ENCODE results near the gene XAB2.

The XAB2 gene

GRCh38 chr19:7612282-7613274, 16.8 kb downstream of the XAB2 start:
- no peak for DNase-seq

DNA sequence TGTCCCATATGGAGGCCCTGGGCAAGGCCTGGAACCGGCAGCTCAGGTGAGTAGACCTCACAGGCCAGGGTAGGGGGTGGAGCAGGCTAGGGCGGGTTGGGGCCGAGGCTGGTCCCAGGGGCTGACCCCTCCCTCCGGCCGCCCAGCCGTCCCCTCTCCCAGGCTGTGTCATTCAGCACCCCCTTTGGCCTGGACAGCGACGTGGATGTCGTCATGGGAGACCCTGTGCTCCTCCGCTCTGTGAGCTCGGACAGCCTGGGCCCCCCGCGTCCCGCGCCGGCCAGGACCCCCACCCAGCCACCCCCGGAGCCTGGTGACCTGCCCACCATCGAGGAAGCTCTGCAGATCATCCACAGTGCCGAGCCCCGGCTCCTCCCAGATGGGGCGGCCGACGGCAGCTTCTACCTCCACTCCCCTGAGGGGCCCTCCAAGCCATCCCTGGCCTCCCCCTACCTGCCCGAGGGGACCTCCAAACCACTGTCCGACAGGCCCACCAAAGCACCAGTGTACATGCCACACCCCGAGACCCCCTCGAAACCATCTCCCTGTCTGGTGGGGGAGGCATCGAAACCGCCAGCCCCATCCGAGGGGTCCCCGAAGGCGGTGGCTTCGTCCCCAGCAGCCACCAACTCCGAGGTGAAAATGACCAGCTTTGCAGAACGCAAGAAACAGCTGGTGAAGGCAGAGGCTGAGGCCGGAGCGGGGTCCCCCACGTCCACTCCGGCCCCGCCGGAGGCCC, 17.6 kb downstream of the XAB2 start:
- no peak for DNase-seq

DNA sequence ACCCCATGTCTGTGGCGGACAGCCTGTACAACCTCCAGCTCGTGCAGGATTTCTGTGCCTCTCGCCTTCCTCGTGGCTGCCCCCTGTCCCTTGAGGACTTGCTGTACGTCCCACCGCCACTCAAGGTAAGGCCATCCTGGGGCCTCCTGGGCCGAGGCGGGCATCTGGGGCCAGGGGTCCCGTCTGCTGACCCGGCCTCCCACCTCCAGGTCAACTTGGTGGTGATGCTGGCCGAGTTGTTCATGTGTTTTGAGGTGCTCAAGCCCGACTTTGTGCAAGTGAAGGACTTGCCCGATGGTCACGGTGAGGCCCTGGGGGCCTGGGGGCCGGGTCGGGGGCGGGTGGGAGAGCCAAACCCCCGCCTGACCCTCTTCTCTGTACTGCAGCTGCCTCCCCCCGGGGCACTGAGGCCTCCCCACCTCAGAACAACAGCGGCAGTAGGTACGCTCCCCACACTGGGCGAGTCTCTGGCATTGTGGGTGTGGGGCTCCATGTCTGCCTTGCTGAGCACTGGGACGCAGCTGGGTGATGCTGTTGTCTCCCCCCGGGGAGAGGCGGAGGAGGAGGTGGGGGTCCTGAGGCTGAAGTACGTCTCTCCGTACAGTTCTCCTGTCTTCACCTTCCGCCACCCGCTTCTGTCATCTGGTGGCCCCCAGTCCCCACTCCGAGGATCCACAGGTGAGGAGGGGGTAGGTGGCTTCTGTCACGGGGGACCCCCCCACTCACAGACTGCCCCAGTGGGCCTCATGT, 18.7 kb downstream of the XAB2 start:
- no peak for DNase-seq

DNA sequence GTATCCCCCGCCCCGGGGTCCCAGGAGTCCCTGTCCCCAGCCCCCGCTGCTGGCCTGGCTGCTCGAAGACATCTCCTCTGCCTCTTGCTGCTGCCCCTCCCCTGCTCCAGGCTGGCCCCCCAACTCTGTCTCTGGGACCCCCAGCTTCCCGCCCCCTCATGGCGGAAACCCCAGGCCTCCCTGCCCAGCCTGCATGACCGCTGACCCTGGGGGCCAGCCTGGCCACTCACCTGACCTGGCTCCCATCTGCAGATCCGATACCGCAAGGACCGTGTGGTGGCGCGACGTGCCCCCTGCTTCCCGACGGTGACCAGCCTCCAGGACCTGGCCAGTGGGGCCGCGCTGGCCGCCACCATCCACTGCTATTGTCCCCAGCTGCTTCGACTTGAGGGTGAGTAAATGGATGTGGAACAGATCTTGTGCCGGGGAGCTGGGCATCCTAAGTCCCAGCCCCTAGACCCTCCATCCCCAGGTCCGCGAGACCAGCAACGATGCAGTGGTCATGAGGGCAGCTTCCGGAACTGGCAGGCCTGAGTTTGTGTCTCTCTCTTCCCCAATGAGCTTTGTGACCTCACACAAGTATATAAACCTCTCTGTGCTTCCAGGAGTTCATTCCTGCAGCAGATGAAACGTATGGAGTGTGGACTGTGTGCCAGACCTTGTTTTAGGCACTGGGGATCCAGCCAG, 21.3 kb downstream of the XAB2 start:
- no peak for DNase-seq

DNA sequence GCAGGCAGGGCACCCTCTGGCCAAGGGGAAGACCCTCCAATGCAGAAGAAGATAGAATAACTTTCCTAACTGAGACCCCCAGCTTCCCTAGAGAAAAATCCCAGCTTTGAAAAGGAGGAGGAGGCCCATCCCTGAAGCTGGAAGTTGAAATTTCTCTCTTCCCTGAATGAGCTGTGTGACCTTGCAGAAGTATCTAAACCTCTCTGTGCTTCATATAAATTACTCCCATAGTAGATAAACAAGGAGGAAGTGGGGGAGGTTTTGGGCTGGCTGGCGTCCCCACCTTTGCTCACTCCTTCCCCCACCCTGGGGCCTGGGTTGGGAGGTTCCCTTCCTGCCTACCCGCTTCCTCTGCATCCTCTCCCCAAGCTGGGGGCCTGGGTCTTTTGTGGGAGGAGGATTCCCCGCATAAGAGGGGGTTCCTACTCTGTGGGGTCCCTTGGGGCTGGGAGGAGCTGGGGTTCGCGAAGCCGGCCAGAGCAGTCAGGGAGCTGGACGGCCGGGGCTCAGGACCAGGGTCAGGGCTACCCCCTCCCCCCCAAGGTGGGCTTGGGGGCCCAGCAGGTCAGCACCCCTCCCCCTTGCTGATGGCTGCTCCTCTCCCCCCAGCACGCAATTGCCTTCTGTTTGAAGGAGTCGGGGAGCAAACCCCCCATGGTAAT, 22.0 kb downstream of the XAB2 start:
- DNase-seq: no peak

GRCh38 chr19:7606289-7606688, 23.1 kb downstream of the XAB2 start:
- no peak for DNase-seq

GRCh38 chr19:7605490-7606222, 23.7 kb downstream of the XAB2 start:
- DNase-seq: no peak

DNA sequence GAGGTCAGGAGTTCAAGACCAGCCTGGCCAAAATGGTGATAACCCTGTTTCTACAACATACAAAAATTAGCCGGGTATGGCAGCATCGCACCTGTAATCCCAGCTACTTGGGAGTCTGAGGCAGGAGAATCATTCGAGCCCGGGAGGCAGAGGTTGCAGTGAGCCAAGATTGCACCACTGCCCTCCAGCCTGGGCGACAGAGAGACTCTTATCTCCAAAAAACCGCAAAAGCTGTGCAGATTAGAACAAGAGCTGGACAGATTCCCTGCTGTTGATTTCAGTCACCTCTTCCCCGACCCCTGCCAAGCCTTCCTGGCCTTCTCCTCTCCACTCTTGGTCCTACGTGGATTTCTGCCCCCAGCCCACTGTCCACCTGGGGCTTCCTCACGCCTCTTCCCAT, 25.4 kb downstream of the XAB2 start:
- no peak for DNase-seq

DNA sequence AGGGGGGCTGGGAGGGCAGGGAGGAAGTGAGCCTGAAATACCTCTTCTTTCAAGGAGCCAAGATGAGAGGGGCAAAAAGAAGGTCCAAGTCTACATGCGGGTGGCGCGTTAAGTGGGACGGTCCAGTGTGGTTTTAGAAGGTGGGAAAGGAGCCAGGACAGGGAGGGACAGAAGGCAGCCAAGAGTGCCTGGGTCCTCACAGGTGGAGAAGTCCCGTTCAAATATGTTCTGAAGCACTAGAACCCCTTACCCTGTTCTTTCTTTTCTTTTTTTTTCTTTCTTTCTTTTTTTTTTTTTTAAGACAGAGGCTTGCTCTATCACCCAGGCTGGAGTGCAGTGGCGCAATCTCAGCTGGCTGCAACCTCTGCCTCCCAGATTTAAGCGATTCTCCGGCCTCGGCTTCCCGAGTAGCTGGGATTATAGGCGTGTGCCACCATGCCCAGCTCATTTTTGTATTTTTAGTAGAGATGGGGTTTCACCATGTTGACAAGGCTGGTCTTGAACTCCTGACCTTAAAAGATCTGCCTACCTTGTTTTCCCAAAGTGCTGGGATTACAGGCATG, 26.3 kb downstream of the XAB2 start:
- DNase-seq: no peak

- no peak for DNase-seq
These were observed 27.0 kb downstream of the XAB2 start for GRCh38 chr19:7602240-7602934.

DNA sequence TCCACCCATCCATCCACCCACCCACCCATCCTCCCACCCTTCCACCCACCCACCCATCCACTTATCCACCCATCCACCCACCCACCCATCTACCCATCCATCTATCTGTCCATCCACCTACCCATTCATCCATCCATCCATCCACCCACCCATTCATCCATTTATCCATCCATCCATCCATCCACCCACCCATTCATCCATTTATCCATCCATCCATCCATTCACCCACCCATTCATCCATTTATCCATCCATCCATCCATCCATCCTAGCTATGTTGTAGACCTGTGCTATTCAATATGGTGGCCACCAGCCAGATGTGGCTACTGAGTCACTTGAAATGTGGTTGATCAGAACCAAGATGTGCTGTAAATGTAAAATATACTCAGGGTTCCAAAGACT, 28.6 kb downstream of the XAB2 start:
- no peak for DNase-seq

- DNase-seq: no peak
These were observed 31.2 kb downstream of the XAB2 start for GRCh38 chr19:7598180-7598579.

DNA sequence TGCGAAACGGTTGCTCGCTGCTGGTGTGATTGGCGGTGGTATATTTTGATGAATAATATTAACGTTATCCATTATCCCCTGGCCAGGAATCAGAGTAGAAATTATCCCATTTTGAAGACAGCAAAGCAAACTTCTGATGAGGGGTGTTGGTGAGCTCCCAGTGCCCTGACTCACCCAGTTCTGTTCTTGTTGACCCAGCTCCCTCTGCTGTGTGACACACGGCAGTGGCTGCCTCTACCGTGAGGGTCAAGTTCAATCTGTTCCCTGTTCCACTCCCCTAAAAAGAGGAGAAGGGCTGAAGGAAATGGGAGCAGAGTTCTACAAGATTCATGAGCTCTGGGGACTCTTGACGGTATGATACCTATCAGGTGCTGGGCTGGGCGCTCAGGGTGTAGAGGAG, 31.7 kb downstream of the XAB2 start:
- DNase-seq: no peak

- peak; percentile 31 for DNase-seq
These were observed 33.0 kb downstream of the XAB2 start for GRCh38 chr19:7596211-7596937.

- peak; percentile 60 for DNase-seq
These were observed 33.7 kb downstream of the XAB2 start, which contains the start of gene CAMSAP3 for GRCh38 chr19:7595466-7596133. Gene CAMSAP3, plus strand, starts transcription at chr19:7595863. Its CDS starts 140 bp downstream, at chr19:7596003.

GRCh38 chr19:7590256-7590655, 39.1 kb downstream of the XAB2 start:
- no peak for DNase-seq

- no peak for DNase-seq
These were observed 39.5 kb downstream of the XAB2 start for GRCh38 chr19:7589822-7590221.

GRCh38 chr19:7582446-7582845, 46.9 kb downstream of the XAB2 start:
- DNase-seq: no peak

All from right kidney (tissue), 1 donor.